Naive thymus-derived CD4-positive, alpha-beta T cell (primary cell): Measurements from ENCODE around the gene OR9Q1. TPM values are rescaled to one million over a fixed set of nuclear protein-coding genes. Genes with fewer than 3 reads are reported as not detected.

ENCODE experiments used
- polyA plus RNA-seq, 2 donors: library from polyadenylated mRNA; unstranded; fragments of 300-500 nt; fragmentation: Illumina TruSeq; gene quantifications; one replicate each; pipeline ENCODE4 v1.2.3, GENCODE V29; 2021
- total RNA-seq, 6 experiments: library from RNA in 5 of 6; stranded (reverse) in 5 of 6; gene quantifications; 1 replicate in 5 of 6; 2 replicates in 1 of 6; pipeline ENCODE4 v1.2.3 and lab custom pipeline; 2021 to 2026

OR9Q1 gene
- total and polyA plus RNA-seq, 7 experiments from 2014 or later, result not detected

Other genes with a start within 250 kb of the OR9Q1 start
- not detected for gene OR6Q1, start 7.1 kb downstream of the OR9Q1 start, total RNA-seq
- gene OR6Q1, start 7.1 kb downstream of the OR9Q1 start, polyA plus RNA-seq, result not detected
- gene OR9I1, start 101.6 kb downstream of the OR9Q1 start, total RNA-seq, result not detected
- gene OR9I1, start 101.6 kb downstream of the OR9Q1 start, polyA plus RNA-seq, result not detected
- gene OR9Q2, start 165.2 kb downstream of the OR9Q1 start, total RNA-seq, result not detected
- gene OR9Q2, start 165.2 kb downstream of the OR9Q1 start, polyA plus RNA-seq, result not detected
- not detected for gene OR1S2, start 180.3 kb downstream of the OR9Q1 start, total RNA-seq
- gene OR1S2, start 180.3 kb downstream of the OR9Q1 start, polyA plus RNA-seq, result not detected
- not detected for gene OR1S1, start 188.8 kb downstream of the OR9Q1 start, total RNA-seq
- gene OR1S1, start 188.8 kb downstream of the OR9Q1 start, polyA plus RNA-seq, result not detected
- not detected for gene OR10Q1, start 205.0 kb downstream of the OR9Q1 start, total RNA-seq
- gene OR10Q1, start 205.0 kb downstream of the OR9Q1 start, polyA plus RNA-seq, result not detected
- not detected for gene OR10W1, start 244.4 kb downstream of the OR9Q1 start, total RNA-seq
- gene OR10W1, start 244.4 kb downstream of the OR9Q1 start, polyA plus RNA-seq, result not detected